HG03520 (cell line): ENCODE data around the gene AKR1C2.
"Not testable (repeated sequence)": the region's sequence is repeated elsewhere in the genome, so short reads cannot be mapped to it uniquely, and the experiment has no call there.

Experiments
- ATAC-seq: cut with Tn5 transposase; IDR thresholded peaks from one replicate; pipeline ENCODE4 v1.9.1; 2021; ENCODE audit warnings: mild to moderate bottlenecking, moderate library complexity; ENCODE audit not compliant: unreplicated experiment

The AKR1C2 gene

GRCh38 chr10:5003127-5004029, at the start of gene AKR1C2:
TSS of gene AKR1C2 (minus strand) at chr10:5003857. CDS start at chr10:5003835, 22 bp downstream.
- ATAC-seq = not testable (repeated sequence)

- not testable (repeated sequence) for ATAC-seq
These were observed 49.4 kb upstream of the AKR1C2 start for GRCh38 chr10:5052951-5053500.

GRCh38 chr10:5047912-5048628, 44.4 kb upstream of the AKR1C2 start:
- ATAC-seq = no peak

- not testable (repeated sequence) for ATAC-seq
These were observed 43.4 kb upstream of the AKR1C2 start for GRCh38 chr10:5047055-5047454.

- no peak for ATAC-seq
These were observed 42.8 kb upstream of the AKR1C2 start for GRCh38 chr10:5046410-5046809.

GRCh38 chr10:5045095-5045494, 41.4 kb upstream of the AKR1C2 start:
- ATAC-seq = no peak

- ATAC-seq = no peak
These were observed 40.1 kb upstream of the AKR1C2 start for GRCh38 chr10:5043716-5044115.

- ATAC-seq = no peak
These were observed 39.3 kb upstream of the AKR1C2 start for GRCh38 chr10:5042922-5043321.

GRCh38 chr10:5041471-5042023, 37.9 kb upstream of the AKR1C2 start:
- no peak for ATAC-seq

GRCh38 chr10:5040781-5041470, 37.3 kb upstream of the AKR1C2 start:
- no peak for ATAC-seq

GRCh38 chr10:5040010-5040673, 36.5 kb upstream of the AKR1C2 start:
- no peak for ATAC-seq

GRCh38 chr10:5038733-5039132, 35.1 kb upstream of the AKR1C2 start:
- no peak for ATAC-seq

- ATAC-seq = no peak
These were observed 34.4 kb upstream of the AKR1C2 start for GRCh38 chr10:5038101-5038500.

GRCh38 chr10:5036511-5036910, 32.9 kb upstream of the AKR1C2 start:
- no peak for ATAC-seq

- no peak for ATAC-seq
These were observed 31.7 kb upstream of the AKR1C2 start for GRCh38 chr10:5035356-5035755.

GRCh38 chr10:5034588-5034987, 30.9 kb upstream of the AKR1C2 start:
- ATAC-seq = no peak

GRCh38 chr10:5033061-5033778, 29.6 kb upstream of the AKR1C2 start:
- no peak for ATAC-seq

- not testable (repeated sequence) for ATAC-seq
These were observed 28.8 kb upstream of the AKR1C2 start for GRCh38 chr10:5032444-5032843.

- not testable (repeated sequence) for ATAC-seq
These were observed 27.9 kb upstream of the AKR1C2 start for GRCh38 chr10:5031588-5031987.

GRCh38 chr10:5030989-5031388, 27.3 kb upstream of the AKR1C2 start:
- no peak for ATAC-seq
